KG1 (cell line): ENCODE results near the gene HBA1.
"Not testable (repeated sequence)": the region's sequence is repeated elsewhere in the genome, so short reads cannot be mapped to it uniquely, and the experiment has no call there.

Experiments used
- DNase-seq: peaks from one replicate; lab custom pipeline; 2025; lab: John Stamatoyannopoulos, UW

HBA1 gene

DNA sequence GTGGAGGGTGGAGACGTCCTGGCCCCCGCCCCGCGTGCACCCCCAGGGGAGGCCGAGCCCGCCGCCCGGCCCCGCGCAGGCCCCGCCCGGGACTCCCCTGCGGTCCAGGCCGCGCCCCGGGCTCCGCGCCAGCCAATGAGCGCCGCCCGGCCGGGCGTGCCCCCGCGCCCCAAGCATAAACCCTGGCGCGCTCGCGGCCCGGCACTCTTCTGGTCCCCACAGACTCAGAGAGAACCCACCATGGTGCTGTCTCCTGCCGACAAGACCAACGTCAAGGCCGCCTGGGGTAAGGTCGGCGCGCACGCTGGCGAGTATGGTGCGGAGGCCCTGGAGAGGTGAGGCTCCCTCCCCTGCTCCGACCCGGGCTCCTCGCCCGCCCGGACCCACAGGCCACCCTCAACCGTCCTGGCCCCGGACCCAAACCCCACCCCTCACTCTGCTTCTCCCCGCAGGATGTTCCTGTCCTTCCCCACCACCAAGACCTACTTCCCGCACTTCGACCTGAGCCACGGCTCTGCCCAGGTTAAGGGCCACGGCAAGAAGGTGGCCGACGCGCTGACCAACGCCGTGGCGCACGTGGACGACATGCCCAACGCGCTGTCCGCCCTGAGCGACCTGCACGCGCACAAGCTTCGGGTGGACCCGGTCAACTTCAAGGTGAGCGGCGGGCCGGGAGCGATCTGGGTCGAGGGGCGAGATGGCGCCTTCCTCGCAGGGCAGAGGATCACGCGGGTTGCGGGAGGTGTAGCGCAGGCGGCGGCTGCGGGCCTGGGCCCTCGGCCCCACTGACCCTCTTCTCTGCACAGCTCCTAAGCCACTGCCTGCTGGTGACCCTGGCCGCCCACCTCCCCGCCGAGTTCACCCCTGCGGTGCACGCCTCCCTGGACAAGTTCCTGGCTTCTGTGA lies at the start of gene HBA1:
Gene HBA1, plus strand, starts transcription at position 204 of the 906 bp plus-strand sequence. Its CDS starts 37 bp downstream, at position 241.
- DNase-seq = not testable (repeated sequence)

DNA sequence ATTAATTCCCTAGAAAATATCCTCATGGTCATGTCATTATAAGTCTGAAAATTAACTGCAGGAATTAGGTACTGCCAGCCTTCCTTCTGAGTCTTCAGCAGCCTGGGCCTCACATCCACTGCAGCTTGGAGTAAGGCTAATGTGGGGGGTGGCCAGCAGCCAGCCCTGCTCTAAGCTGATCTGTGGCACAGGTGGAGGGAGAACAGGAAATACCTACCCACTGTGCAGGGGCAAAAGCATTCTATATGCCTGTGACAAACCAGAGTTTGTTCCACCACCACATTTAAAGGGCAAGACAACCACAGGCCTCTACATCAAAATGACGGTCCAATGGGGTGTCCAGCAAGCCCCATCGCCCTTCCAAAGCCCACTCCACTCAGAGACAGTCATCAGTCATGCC lies 47.4 kb upstream of the HBA1 start:
- no peak for DNase-seq

DNA sequence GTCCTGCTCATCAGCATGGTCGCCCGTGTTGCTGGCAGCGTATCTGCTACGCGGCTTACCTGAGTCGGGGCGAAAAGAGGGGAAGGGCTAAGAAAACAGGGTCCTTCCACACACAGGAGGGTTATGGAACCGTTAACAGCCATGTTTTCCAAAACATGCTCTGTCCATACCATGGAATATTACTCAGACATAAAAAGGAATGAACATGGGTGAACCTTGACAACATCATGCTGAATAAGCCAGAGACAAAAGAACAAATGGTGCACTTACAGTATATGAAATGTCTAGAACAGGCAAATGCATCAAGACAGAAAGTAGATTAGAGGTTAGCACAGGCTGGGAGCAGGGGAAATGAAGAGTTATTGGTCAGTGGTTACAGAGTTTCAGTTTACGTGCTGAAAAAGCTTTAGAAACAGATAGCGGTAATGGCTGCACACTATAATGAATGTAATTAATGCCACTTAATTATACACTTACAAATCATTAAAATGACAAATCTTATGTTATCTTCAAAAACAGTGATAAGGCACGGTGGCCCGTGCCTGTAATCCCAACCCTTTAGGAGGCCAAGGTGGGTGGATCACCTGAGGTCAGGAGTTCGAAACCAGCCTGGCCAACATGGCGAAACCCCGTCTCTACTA lies 45.8 kb upstream of the HBA1 start:
- DNase-seq = no peak

DNA sequence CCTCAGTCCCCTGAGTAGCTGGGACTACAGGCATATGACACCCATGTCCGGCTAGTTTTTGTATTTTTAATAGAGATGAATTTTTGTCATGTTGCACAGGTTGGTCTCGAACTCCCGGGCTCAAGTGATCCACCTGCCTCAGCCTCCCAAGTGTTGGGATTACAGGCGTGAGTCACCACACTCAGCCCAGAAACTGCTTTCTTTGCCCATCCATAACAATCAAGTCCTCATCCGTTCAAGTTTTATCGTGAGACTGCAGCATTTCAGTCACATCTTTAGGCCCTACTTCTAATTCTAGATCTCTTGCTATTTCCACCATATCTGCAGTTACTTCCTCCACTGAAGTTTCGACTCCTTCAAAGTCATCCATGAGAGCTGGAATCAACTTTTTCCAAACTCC lies 44.4 kb upstream of the HBA1 start:
- DNase-seq = no peak

DNA sequence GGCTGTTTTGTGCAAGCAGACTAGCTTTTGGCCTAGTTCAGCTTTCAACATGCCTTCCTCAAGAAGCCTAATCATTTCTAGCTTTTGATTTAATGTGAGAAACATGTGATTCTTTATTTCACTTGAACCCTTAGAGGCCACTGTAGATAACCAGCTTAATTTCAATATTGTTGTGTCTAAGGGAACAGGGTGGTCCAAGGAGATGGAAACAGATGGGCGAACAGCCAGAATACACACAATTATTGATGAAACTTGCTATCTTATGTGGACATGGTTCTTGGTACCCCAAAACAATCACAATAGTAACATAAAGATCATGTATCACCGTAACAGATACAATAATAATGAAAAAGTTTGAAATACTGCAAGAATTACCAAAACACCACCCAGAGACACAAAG lies 42.8 kb upstream of the HBA1 start:
- DNase-seq = no peak

DNA sequence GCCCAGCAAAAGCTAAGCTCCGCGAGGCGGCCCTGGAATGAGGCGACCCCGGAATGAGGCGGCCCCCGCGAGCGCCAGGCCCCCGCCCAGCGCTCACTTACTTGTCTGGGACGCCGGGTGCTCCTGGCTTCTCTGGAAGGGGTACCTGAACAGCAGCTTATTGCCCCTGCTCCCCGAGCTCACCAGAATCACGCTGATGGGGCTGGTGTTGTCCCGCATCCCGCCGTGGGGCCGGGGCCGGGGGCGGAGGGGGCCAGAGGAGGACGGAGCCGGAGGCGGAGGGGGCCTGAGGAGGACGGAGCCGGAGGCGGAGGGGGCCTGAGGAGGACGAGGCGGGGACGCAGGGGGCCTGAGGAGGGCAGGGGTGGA lies 38.4 kb upstream of the HBA1 start:
- DNase-seq = no peak

DNA sequence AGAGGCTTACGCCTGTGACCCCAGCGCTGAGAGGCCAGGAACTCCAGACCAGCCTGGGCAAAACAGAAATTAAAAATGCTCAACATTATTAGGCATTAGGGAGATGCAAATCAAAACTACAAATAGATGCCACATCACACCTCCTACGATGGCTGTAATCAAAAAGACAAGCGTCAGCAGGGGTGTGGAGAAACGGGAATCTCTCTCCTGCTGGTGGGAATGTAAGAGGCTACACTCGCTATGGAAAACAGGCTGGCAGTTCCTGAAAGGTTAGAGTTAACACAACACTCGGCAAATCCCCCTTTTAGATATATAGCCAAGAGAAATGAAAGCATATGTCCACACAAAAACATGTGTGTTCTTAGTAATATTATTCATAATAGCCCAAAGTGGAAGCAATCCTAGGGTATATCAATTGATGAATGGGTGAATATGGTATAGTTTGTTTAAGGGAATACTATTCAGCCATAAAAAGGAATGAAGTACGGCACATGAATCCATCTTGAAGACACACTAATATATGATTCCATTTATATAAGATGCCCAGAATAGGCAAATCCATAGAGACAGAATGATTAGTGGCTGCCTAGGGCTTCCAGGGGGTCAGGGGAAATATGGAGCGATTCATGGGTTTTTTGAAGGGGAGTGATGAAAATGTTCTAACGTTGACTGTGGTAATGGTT lies 36.2 kb upstream of the HBA1 start:
- no peak for DNase-seq

DNA sequence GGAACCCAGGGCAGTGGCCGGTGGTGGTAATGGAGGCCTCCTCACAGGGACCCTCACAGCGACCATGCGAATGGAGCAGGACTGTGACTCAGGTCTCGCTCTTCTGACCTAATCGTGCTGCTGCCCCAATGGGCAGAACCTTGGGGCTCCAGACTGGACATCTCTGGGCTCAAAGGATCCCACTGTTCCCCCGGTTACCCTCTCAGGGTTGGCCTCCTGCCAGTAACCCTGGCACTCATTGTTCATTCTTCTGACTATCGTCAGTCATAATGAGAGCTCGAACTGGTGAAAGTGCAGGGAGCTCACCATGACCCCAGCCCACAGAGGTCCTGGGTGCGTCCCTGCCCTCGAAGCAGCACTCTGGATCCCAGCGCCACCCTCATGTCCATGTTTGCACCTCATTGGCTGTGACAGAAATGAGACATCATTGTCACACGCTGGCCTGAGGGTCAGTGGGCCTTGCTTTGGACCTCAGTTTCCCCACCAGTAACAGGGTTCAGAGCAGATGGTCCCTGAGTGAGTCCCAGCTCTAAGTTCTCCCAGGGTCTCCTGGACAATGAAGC lies 34.0 kb upstream of the HBA1 start:
- DNase-seq = no peak

DNA sequence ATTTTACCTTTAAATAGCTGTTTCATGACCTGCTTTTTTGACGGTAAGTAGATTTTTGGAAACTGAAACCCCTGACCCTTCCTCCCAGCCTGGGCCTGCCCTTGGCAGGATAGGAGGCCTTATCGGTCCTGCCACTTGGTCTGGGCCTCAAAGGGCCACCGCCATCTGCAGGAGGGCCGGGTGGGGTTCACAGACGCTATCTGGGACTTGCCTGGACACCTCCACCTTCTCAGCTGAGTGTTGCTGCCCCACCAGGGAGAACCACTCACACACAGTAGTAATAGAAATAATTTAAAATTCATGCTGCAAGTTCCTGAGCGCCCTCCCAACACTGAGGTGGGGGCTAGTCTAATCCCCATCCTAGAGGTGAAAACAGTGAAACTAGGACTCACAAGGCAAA lies 33.4 kb upstream of the HBA1 start:
- no peak for DNase-seq

DNA sequence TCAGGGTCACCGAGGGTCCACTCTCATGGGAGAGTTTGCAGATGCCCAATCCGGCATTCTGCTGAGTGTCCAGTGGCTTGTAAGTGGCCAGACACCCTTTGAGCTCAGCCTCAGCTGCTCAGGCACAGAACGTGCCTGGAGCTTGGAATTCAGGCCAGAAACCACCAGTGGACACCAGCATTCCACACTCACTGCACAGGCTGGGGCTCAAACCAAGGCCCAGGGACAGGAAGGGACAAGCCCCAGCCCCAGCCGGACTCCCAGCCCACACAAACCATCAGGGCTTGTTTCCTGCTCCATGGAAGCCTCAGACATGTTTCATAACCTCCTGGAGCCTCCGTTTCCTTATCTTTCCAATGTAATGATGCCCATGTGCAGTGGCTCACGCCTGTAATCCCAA lies 33.0 kb upstream of the HBA1 start:
- DNase-seq = no peak

DNA sequence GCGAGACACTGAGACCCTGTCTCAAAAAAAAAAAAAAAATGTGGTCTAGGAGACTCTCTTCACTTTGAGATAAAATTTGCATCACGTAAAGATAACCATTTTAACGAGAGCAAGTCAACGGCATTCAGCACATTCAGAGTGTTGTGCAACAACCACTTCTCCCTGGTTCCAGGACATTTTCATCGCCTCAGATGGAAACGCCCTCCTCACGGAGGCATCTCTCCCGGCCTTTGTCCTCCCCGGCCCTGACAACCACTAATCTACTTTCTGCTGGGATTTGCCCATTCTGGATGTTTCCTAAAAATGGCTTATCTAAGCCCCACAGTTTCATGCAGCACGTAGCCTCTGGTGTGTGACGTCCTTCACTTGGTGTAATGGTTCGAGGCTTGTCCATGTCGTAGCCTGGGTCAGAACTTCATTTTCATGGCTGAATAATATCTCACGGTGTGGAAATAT lies 31.7 kb upstream of the HBA1 start:
- no peak for DNase-seq

DNA sequence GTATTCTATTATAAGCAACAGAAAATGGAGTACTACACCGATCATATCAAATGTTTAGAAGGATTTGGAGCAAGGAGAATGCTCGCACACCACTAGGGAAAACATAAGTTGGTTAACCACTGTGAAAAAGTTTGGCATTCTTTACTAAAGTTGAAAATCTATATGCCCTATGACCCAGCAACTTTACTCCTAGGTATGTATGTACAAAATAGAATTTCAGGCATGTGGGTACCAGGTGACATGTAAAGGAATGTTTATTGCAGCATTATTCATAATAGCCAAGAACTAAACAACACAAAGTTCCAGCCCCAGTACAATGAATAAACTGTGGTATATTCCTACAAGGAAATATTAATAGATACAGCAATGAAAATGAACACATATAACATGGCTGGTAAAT lies 29.8 kb upstream of the HBA1 start:
- no peak for DNase-seq

DNA sequence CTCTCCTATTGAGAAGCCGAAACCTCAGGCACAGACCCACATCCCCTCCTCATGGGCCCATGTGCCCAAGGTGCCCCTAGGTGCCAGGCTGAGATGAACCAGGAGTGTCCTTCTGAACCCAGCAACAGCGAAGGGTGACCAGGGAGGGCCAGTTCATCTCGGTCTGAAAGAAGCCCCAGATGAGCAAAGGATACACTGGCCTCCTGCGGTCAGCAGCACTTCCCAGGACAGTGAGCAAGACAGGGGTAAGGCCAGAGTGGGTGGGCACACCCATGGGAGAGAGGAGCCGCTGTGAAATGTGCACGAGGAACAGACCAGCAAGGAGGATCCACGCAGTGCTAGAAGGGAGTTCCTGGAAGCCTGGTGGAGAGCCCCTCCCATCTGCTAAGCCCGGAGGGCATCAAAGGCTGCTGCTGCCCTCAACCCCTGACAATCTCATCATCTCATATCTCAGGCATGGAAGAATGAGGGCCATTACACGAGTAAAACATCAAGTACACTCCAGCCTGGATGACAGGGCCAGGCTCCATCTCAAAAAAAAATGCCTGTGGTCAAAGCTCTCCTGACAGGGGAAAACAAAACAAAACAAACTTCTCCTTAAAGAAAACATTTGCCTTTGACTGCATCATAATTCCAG lies 27.3 kb upstream of the HBA1 start:
- DNase-seq = no peak

DNA sequence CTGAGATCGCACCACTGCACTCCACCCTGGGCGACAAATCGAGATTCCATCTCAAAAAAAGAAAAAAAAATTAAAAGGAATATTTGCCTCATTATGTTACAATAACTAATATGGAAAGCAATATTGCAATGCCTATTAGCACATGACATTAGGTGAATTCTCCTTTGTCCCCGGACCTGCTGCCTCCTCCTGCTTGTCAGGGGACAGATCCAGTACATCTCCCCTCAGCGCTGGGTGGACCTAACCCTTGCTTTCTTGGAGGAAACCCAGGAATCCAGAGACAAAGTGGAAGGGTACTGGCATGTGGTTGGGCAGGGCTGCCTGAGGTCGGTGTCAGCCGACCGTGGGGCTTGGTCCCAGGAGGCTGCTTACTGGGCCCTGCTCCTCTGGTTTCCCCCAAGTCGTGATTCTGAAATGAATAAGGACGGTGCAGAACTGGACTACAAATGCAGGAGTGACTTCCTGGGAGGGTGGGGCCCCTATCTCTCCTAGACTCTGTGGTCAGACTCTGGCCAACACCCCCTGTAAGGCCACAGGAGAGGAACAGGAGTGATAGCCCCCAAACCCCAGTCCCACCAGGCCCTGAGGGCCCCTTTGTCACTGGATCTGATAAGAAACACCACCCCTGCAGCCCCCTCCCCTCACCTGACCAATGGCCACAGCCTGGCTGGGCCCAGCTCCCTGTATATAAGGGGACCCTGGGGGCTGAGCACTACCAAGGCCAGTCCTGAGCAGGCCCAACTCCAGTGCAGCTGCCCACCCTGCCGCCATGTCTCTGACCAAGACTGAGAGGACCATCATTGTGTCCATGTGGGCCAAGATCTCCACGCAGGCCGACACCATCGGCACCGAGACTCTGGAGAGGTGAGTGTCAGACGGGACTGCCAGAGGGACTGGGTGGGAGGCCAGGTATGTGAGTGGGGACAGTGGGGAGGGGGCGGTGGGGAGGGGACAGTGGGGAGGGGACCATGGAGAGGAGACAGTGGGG lies 24.0 kb upstream of the HBA1 start, which contains the start of gene HBZ:
Gene HBZ, plus strand, starts transcription at position 504 of the 988 bp plus-strand sequence. Its CDS starts 266 bp downstream, at position 770.
- DNase-seq = no peak

DNA sequence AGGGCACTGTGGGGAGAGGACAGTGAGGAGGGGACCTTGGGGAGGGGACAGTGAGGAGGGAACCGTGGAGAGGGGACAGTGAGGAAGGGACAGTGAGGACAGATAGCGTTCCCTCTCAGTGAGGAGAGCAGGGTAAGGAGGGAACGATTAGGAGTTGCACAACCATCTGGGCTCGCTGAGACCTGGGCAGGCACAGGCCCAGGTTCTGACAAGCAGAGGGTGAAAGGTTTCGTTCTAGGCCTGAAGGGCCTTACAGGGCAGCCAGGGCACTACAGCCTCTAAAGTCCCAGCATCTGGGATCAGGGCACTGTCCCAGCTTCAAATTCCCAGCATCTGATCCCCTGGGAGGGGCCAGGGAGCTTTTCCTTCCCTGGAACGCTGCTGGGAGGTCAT lies 23.4 kb upstream of the HBA1 start:
- DNase-seq = not testable (repeated sequence)

DNA sequence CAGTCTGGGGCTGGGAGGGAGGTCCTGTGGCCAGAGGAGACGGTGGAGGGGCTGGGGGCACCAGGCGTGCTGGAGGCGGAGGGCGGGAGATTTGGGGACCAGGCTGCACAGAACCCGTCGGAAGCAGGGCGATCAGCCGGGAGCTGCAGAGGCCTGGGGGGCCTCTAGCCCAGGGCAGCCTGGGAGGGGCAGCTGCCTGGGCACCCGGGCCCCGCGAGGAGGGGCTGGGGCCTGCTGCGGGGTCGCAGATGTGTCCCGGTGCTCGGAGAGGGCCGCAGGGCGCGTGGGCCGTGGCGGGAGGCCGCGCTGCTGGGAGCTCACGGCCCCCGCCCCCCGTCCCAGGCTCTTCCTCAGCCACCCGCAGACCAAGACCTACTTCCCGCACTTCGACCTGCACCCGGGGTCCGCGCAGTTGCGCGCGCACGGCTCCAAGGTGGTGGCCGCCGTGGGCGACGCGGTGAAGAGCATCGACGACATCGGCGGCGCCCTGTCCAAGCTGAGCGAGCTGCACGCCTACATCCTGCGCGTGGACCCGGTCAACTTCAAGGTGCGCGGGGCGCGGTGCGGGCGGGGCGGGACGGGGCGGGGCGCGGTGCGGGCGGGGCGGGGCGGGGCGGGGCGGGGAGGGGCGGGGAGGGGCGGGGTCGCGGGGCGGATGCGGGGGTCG lies 22.8 kb upstream of the HBA1 start:
- not testable (repeated sequence) for DNase-seq

DNA sequence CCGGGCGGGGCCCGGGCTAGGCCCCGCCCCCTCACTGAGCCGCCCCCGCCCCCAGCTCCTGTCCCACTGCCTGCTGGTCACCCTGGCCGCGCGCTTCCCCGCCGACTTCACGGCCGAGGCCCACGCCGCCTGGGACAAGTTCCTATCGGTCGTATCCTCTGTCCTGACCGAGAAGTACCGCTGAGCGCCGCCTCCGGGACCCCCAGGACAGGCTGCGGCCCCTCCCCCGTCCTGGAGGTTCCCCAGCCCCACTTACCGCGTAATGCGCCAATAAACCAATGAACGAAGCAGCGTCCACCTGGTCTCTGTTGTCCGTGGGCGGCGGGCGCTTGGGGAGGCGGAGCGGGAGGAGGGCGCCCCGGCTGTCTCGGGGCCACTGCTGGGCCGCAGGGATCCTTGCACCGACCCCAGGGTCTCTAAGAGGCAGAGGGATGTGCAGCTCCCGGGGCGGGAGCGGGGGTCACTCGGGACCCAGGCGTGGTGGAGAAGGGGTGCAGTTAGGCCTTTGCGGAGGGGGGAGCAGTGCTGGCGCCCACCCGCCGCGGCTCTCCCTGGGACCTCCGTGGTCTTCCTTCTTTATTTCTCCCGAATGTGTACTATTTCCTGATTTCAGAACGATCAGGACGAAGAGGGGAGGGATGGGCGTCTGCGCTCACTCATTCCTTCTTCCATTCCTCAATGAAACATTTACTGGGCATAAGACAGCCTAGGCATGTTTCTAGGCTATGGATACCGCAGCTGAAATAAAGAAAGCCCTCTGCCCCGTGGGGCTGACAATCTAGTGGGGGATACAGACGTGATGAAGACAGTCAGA lies 22.1 kb upstream of the HBA1 start:
- DNase-seq = no peak

DNA sequence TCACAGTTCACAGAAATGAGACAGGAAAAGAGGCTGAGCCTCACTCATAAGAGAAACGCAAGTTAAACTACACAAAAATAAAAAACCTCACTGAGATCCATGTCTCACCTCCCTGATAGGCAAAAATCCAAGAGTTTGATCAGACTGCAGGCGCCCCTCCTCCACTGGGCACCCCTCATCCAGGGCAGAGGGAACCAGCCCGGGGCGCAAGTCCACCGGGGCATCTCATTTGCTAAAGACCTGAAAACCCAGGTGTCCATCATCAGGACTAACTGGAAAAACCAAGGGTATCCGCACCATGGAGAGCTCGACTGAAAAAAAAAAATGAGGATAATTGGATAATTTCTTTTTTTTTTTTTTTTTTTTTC lies 21.5 kb upstream of the HBA1 start:
- DNase-seq = no peak

DNA sequence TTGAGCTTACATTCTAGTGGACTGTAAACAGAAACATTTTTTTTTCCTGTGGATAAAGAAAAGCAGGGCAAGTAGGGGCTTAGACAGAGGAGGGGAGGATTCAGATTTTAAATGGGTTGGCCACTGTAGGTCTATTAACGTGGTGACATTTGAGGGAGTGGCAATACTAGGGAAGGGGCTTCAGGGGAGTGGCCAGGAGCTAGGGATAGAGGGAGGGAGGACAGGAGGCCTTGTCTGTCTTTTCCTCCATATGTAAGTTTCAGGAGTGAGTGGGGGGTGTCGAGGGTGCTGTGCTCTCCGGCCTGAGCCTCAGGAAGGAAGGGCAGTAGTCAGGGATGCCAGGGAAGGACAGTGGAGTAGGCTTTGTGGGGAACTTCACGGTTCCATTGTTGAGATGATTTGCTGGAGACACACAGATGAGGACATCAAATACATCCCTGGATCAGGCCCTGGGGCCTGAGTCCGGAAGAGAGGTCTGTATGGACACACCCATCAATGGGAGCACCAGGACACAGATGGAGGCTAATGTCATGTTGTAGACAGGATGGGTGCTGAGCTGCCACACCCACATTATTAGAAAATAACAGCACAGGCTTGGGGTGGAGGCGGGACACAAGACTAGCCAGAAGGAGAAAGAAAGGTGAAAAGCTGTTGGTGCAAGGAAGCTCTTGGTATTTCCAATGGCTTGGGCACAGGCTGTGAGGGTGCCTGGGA lies 17.2 kb upstream of the HBA1 start:
- no peak for DNase-seq
